Right renal pelvis (tissue), 4 donors: ENCODE results near the gene ZNF182. TPM values are rescaled to one million over a fixed set of nuclear protein-coding genes. Genes with fewer than 3 reads are reported as not detected.
"Not testable (repeated sequence)": the region's sequence is repeated elsewhere in the genome, so short reads cannot be mapped to it uniquely, and the experiment has no call there.

Experiments used
- DNase-seq, 4 donors: peaks; one replicate each; pipeline ENCODE4 v3.0.0-alpha.2; 2013; ENCODE audit warnings: low read depth in 4 of 4, low spot score in 3 of 4, missing footprints in 1 of 4
- polyA plus RNA-seq, 4 donors: library from polyadenylated mRNA; unstranded; fragments of 120-200 nt; gene quantifications; one replicate each; pipeline ENCODE4 v1.2.1, GENCODE V29; 2013; ENCODE audit not compliant: insufficient read length in 4 of 4

Gene ZNF182
- polyA plus RNA-seq, 4 donors = 9.9 to 13.4 (median 11.5) TPM

- no peak for DNase-seq
These were observed 860 bp downstream of the ZNF182 start for GRCh38 chrX:48002929-48003328.

- DNase-seq = no peak
These were observed 1.5 kb downstream of the ZNF182 start for GRCh38 chrX:48002319-48002718.

DNA sequence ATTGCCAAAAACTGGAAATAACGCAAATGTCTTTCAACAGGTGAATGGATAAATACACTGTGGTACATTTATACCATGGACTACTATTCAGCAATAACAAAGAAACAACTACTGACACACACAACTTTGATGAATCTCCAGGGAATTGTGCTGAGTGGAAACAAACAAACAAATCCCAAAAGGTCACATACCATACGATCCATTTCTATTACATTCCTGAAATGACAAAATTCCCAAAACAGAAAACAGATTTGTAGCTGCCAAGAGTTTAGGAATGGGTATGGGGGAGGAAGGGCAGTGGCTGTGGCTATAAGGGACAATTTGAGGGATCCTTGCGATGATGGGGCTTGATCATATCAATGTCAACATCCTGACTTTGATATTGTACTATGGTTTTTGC lies 2.5 kb downstream of the ZNF182 start:
- no peak for DNase-seq

DNA sequence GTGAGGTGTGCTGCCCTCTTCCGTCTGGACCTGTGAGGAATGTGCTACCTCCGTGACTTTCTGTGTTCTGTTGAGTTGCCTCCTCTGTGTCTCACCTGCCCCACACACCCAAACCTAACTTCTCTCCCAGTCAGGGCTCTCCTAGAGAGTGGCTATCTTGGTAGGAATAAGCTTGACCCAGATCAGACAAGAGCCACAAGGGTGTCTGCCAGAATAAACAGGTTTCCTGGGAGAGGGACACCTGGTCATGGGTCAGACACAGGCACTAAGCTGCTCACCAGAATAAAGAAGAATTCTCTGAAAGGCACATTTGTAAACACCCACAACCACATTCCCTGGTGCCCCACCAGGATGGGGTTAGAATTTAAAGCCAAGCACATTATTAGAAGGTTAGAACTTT lies 11.1 kb downstream of the ZNF182 start:
- no peak for DNase-seq

- DNase-seq = no peak
These were observed 11.8 kb downstream of the ZNF182 start for GRCh38 chrX:47992095-47992380.

- DNase-seq = no peak
These were observed 12.3 kb downstream of the ZNF182 start for GRCh38 chrX:47991263-47992094.

DNA sequence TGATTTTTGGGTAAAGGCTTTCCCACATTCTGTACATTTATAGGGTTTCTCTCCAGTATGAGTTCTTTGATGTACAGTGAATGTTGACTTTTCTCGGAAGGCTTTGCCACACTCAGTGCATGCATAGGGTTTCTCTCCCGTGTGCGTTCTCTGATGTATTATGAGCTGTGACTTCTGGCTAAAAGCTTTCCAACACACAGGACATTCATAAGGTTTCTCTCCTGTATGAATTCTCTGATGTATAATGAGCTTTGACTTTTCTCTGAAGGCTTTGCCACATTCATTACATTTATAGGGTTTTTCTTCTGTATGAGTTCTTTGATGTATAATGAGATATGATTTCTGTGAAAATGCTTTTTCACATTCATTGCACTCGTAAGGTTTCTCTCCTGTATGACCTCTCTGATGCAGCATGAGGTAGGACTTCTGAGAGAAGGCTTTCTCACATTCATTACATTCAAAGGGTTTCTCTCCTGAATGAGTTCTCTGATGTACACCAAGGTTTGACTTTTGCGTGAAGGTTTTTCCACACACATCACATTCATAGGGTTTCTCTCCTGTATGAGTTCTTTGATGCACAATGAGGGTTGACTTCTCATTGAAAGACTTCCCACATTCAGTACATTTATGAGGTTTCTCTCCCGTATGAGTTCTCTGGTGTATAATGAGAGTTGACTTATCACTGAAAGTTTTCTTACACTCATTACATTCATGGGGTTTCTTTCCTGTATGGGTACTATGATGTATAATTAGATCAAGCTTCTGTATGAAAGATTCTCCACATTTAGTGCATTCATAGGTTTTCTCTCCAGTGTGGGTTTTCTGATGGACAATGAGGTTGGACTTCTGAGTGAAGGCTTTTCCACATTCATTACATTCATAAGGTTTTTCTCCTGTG lies 27.3 kb downstream of the ZNF182 start:
- DNase-seq = no peak

- DNase-seq = no peak
These were observed 30.6 kb downstream of the ZNF182 start for GRCh38 chrX:47973235-47973634.

DNA sequence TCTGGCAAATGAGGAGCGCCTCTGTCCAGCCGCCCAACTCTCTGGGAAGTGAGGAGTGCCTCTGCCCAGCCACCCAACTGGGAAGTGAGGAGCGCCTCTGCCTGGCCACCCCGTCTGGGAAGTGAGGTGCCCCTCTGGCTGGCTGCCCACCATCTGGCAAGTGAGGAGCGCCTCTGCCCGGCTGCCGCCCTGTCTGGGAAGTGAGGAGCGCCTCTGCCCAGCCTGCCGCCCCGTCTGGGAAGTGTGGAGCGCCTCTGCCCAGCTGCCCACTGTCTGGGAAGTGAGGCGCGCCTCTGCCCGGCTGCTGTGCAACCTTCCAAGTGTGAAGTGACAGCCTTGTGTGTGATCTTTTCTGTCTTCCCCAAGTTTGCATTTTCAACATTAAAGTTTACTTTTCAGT lies 38.3 kb downstream of the ZNF182 start:
- DNase-seq = not testable (repeated sequence)

DNA sequence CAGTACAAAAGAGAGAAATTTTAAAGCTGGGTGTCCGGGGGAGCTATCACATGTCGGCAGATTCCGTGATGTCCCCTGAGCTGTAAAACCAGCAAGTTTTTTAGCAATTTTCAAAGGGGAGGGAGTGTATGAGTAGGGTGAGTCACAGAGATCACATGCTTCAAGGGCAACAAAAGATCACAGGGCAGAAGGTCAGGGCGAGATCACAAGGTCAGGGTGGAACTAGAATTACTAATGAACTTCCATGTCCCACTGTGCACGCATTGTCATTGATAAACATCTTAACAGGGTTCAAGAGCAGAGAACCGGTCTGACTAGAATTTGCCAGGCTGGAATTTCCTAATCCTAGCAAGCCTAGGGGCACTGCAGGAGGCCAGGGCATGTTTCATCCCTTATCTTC lies 42.0 kb downstream of the ZNF182 start:
- not testable (repeated sequence) for DNase-seq

DNA sequence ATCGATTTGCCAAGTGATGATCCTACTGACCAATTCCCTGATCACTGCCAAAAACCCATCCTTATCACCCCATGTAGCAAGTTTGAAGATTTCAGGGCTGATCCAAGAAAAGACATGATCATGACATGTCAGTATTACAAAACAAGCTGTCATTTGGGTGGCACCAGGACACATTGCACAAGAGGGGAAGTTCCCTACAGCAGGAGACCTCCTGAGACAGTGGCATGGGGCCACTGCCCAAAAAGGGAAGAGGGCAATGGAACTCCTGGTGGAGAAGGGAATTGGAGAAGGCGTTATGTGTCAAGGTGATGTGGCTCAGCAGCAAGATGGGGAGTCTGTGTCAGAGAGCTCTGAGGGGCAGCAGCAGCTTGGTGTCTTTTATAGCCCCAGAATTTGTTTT lies 43.4 kb downstream of the ZNF182 start:
- no peak for DNase-seq

- DNase-seq = no peak
These were observed 44.9 kb downstream of the ZNF182 start for GRCh38 chrX:47958761-47959342.

DNA sequence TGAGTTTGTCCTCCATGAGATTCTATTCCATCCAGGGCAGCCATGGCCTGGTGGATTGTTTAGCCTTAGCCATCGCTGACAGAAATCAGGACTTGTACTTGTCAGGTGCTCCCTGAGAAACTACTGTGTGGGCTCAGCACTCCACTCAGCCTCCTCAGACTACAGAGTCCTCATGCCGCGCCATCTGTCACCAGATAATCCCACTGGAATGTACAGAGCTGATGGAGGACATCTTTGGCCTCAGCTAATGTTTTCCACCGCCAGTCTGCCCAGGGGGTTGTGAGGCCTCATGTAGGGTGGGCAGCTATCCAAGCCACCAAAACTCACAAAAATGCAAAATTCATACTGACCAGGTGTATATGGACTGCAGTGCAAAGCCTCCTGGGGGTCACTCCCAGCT lies 45.6 kb downstream of the ZNF182 start:
- DNase-seq = not testable (repeated sequence)

DNA sequence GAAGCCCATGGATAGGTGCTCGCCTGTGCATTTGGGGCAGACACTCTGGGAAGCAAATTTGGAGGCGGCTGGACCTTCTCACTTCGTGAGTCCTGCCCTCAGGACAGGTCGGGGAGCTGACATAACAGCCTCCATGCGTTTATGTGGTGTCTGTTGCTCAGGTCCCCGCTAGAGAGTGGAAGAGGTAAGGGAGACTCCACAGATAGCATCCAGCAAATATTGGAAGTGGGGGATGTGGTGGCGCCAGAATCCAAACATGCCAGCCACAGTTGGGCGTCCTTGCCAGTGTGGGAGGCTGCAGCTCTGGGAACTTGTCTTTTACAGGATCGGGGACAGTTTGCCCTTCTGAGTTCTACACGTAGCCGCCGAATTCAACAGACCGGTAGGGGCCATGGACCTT lies 47.8 kb downstream of the ZNF182 start:
- DNase-seq = no peak

- DNase-seq = not testable (repeated sequence)
These were observed 48.5 kb downstream of the ZNF182 start for GRCh38 chrX:47955295-47955694.

GRCh38 chrX:47941423-47941822 lies 62.4 kb downstream of the ZNF182 start:
- no peak for DNase-seq

- no peak for DNase-seq
These were observed 63.3 kb downstream of the ZNF182 start for GRCh38 chrX:47940448-47940847.

GRCh38 chrX:47936940-47937317 lies 66.9 kb downstream of the ZNF182 start:
- no peak for DNase-seq

DNA sequence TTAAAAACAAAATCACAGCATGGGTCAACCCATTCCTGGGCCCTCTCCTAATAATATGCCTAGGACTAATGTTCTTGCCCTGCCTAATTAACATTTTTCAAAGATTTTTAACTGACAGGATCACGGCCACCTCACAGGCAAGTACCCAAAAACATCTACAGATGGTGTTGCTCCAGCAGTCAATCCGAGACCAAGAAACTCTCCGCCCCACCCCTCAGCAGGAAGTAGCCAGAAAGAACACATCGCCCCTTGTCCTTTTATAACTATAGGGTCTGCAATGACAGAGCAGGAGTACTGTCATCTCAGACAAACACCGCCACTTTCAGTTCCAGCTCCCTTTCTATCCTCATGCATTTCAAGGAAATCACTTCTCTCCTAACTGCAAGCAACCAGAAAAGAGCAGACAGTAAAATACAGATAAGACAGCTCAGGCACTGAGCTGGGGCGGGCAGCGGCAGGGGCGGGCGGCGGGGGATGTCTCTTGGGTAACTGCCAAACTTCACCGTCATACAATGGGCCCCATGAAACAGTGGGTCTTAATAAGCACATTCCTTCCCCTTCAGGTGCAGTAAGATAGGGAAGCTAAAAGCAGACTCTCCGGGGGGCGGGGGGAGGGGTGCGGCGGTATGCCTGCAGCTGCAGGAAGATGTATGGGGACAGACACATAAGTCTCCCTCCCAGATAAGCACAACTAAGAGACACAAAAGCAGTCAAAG lies 67.4 kb downstream of the ZNF182 start:
- no peak for DNase-seq

DNA sequence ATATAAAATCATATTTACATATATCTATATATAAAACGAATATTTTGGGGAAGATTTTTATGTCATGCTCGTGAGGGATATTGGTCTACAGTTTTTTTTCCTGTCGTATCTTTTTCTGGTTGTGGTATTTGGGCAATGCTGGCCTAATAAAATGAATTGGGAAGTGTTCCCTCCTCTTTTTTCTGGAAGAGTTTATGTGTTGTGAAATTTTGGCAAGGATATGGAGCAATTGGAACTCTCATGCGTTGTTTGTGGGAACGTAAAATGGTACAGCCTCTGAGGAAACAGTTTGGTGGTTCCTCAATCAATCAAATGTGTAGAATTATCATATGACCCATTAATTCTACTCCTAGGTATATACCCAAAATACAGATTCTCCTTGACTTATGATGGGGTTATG lies 69.8 kb downstream of the ZNF182 start:
- no peak for DNase-seq

DNA sequence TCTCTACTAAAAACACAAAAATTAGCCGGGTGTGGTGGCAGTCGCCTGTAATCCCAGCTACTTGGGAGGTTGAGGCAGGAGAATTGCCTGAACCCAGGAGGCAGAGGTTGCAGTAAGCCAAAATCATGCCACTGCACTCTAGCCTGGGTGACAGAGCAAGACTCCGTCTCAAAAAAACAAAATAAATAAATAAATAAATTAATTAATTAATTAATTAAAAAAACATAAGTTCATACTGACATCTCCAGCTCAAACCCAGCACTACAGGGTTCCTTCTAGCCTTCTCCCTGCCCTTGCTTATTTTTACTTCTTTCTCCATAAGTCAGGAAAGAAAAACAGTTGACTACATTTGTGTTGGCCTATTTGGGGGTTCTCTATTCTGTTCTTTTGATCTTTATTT lies 71.8 kb downstream of the ZNF182 start:
- not testable (repeated sequence) for DNase-seq
